SU-DHL-6 (cell line): ENCODE measurements around the gene PTPRJ.

Experiments
- H2AFZ ChIP-seq: fragments of 200-600 bp; sonication (generic); 2 replicates; pipeline ENCODE4 v1.6.1; 2014; ENCODE audit warnings: low read depth, mild to moderate bottlenecking, moderate library complexity, mixed read lengths, antibody characterized with exemption, low read length; ENCODE audit not compliant: severe bottlenecking
- H3F3A ChIP-seq: fragments of 200-600 bp; shearing (Covaris generic); 2 replicates; pipeline ENCODE4 v1.6.0; 2016; ENCODE audit warnings: antibody characterized with exemption, mild to moderate bottlenecking; ENCODE audit not compliant: insufficient read depth
- H3K27ac ChIP-seq: fragments of 200-600 bp; sonication (generic); 2 replicates; pipeline ENCODE4 v1.5.1; 2016; ENCODE audit warnings: low read depth, mild to moderate bottlenecking, low read length, moderate library complexity, mixed read lengths
- H3K27me3 ChIP-seq: fragments of 200-600 bp; sonication (generic), shearing (Covaris generic); 2 replicates; pipeline ENCODE4 v1.6.0; 2014; ENCODE audit warnings: mild to moderate bottlenecking, low read length
- H3K36me3 ChIP-seq: fragments of 200-600 bp; sonication (generic); 2 replicates; pipeline ENCODE4 v1.6.1; 2014; ENCODE audit warnings: mild to moderate bottlenecking, low read length, mixed read lengths
- H3K4me2 ChIP-seq: fragments of 300-600, 200-600 bp; shearing (Covaris generic), sonication (generic); 2 replicates; pipeline ENCODE4 v1.6.0; 2014; ENCODE audit warnings: low read length, low read depth, mild to moderate bottlenecking; ENCODE audit not compliant: poor library complexity, severe bottlenecking
- H3K4me3 ChIP-seq: fragments of 200-600 bp; sonication (generic); 2 replicates; pipeline ENCODE4 v1.5.1; 2014; ENCODE audit warnings: antibody characterized with exemption, low read length, mild to moderate bottlenecking, mixed read lengths; ENCODE audit not compliant: insufficient read depth, poor library complexity, severe bottlenecking
- H3K79me2 ChIP-seq: fragments of 200-600 bp; sonication (generic); 2 replicates; pipeline ENCODE4 v1.6.1; 2014; ENCODE audit warnings: mild to moderate bottlenecking, low read length, moderate library complexity; ENCODE audit not compliant: insufficient read depth
- H3K9ac ChIP-seq: fragments of 200-600 bp; sonication (generic); 2 replicates; pipeline ENCODE4 v1.7.0; 2014; ENCODE audit warnings: mild to moderate bottlenecking, low read length
- H3K9me2 ChIP-seq: fragments of 200-600 bp; sonication (generic); replicated peaks from 2 replicates; pipeline ENCODE4 v1.6.1; 2014; ENCODE audit warnings: low read length; ENCODE audit not compliant: insufficient read depth
- H3K9me3 ChIP-seq: fragments of 200-600 bp; sonication (generic); 2 replicates; pipeline ENCODE4 v1.6.1; 2014; ENCODE audit warnings: low read length, mixed read lengths; ENCODE audit not compliant: insufficient read depth
- H4K20me1 ChIP-seq: fragments of 200-600 bp; sonication (generic); 2 replicates; pipeline ENCODE4 v1.6.1; 2014; ENCODE audit warnings: low read depth, mild to moderate bottlenecking, antibody characterized with exemption, low read length, moderate library complexity, mixed read lengths
- EZH2phosphoT487 ChIP-seq: fragments of 200-600 bp; sonication (generic), shearing (Covaris generic); conservative IDR thresholded peaks from 2 replicates; pipeline ENCODE4 v1.6.1; 2018; ENCODE audit warnings: mild to moderate bottlenecking, antibody characterized with exemption, low read length, moderate library complexity, mixed read lengths
- TF ChIP-seq, protein P1 (sequence below): fragments of 200-600 bp; sonication (generic); IDR thresholded peaks from one replicate; pipeline ENCODE4 v1.5.1; 2017; ENCODE audit warnings: antibody characterized with exemption, mild to moderate bottlenecking, low read length, moderate library complexity; ENCODE audit not compliant: insufficient read depth, poor library complexity, severe bottlenecking

The PTPRJ gene

DNA sequence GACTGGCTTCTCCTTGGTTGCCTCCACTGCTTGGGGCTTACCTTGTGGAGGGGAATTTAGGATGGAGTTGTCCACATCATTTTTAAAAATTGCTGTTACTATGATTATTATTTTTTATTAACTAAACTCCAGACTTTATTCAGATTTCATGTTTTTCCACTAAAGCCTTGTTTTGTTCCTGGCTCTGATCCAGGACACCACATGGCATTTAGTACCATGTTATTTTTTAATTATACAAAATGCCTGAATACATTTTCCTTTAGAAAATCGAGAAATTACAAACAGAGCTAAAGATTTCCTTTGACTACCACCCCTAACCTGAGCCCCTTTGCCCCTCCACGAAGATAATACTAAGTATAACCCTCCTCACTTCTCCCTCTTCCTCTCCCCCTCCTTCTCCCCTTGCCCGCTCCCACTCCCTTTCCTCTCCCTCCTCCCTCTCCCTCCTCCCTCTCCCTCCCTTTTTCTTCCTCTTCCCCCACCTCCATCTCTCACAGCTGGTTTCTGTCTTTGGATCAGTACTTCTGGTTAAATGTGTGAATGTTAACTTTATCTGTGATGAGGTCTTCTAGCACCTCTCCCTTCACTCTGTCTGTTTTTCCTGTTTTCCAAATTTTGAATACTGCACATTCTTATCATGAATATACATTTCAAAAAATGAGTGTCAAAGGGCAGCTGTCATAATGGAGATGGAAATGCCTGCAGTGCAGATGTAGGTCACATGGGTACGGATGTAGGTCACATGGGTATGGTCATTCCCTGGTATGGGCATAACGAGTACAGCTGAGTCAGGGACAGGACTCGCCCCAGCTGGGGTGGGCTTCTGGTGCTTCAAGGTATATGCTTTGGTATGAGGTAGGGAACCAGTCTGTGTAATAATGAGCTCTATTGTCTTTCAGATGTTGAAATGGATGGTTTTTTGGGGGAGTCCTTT lies 181.9 kb downstream of the PTPRJ start:
- no peak overlapping the region for H3K4me2 ChIP-seq
- H3K9me3 ChIP-seq: no peaks in the 10 kb centered on the region
- H3K79me2 ChIP-seq: no peaks in the 10 kb centered on the region
- H3K36me3 ChIP-seq: no peaks in the 10 kb centered on the region
- no peaks in the 10 kb centered on the region for H3K27me3 ChIP-seq
- TF ChIP-seq, protein P1, sequence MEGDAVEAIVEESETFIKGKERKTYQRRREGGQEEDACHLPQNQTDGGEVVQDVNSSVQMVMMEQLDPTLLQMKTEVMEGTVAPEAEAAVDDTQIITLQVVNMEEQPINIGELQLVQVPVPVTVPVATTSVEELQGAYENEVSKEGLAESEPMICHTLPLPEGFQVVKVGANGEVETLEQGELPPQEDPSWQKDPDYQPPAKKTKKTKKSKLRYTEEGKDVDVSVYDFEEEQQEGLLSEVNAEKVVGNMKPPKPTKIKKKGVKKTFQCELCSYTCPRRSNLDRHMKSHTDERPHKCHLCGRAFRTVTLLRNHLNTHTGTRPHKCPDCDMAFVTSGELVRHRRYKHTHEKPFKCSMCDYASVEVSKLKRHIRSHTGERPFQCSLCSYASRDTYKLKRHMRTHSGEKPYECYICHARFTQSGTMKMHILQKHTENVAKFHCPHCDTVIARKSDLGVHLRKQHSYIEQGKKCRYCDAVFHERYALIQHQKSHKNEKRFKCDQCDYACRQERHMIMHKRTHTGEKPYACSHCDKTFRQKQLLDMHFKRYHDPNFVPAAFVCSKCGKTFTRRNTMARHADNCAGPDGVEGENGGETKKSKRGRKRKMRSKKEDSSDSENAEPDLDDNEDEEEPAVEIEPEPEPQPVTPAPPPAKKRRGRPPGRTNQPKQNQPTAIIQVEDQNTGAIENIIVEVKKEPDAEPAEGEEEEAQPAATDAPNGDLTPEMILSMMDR: no peak
- no peak for TF ChIP-seq EZH2phosphoT487
- H4K20me1 ChIP-seq: no peaks in the 10 kb centered on the region
- no peaks in the 10 kb centered on the region for H3K9me2 ChIP-seq
- H3K9ac ChIP-seq: no peak overlapping the region
- H3F3A ChIP-seq: no peaks in the 10 kb centered on the region
- H3K27ac ChIP-seq: no peak overlapping the region
- H3K4me3 ChIP-seq: no peak overlapping the region
- H2AFZ ChIP-seq: no peak overlapping the region

DNA sequence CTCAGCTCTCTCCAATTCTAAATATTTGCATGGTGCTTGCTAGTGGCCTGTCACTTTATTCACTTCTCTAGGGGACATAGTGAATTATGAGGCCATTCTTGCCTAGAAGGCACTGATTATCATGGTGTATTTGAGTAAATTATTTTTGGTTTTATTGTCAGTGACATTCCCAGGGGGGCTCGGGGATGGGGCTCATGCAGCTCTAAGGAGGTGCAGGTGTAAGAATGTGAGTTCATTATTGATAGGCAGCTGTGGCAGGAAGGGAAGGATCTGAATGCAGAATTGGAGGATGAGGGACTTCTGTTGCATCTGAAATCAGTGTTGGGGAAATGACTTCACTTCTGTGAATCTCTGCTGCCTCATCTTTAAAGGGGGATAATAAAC lies 182.5 kb downstream of the PTPRJ start:
- Histone ChIP-seq H3K9me3 (no peaks in the 10 kb centered on the region), H3K36me3 (no peaks in the 10 kb centered on the region), H3K27me3 (no peaks in the 10 kb centered on the region), H3K4me2 (no peak overlapping the region), H3K27ac (no peak overlapping the region), H3K9ac (no peak overlapping the region), H3K79me2 (no peaks in the 10 kb centered on the region), H3K4me3 (no peak overlapping the region), H2AFZ (no peak overlapping the region), H3F3A (no peaks in the 10 kb centered on the region), H4K20me1 (no peaks in the 10 kb centered on the region), H3K9me2 (no peaks in the 10 kb centered on the region)
- no peak for TF ChIP-seq EZH2phosphoT487
- TF ChIP-seq, protein P1: no peak

DNA sequence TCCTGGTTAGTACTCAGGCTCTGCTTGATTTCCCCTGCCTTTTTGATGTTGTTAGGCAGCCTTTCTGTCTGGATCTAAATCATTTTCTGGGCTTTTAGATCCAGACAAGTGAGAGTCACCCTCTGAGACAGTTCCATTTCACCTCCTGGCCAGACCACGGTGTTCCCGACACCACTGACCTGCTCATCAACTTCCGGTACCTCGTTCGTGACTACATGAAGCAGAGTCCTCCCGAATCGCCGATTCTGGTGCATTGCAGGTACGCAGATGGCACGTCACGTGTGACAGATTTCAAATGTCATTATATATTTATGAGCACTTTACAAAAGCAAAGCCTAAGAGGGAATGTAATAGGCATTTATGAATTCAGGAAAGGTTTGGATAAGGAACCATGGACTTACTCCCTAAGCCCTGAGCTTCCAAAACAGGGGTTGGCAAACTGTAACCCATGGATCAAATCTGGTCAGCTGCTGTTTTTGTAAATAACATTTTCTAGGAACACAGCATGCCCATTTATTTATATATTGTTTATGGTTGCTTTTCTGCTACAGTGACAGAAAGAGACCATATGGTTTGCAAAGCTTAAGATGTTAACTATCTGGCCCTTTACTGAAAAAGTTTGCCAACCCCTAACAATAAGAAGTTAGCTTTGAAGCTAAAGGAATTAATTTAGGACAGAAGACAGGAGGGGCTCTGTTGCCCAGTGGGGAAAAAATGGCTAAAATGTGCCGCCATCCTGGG lies 183.2 kb downstream of the PTPRJ start:
- TF ChIP-seq EZH2phosphoT487: no peak
- TF ChIP-seq, protein P1: no peak
- H3K4me3 ChIP-seq: no peak overlapping the region
- H3K27ac ChIP-seq: no peak overlapping the region
- no peak overlapping the region for H3K9ac ChIP-seq
- no peak overlapping the region for H3K4me2 ChIP-seq
- H3K9me2 ChIP-seq: no peaks in the 10 kb centered on the region
- H3F3A ChIP-seq: no peaks in the 10 kb centered on the region
- no peaks in the 10 kb centered on the region for H3K27me3 ChIP-seq
- H2AFZ ChIP-seq: no peak overlapping the region
- H3K36me3 ChIP-seq: no peaks in the 10 kb centered on the region
- H4K20me1 ChIP-seq: no peaks in the 10 kb centered on the region
- no peaks in the 10 kb centered on the region for H3K9me3 ChIP-seq
- no peaks in the 10 kb centered on the region for H3K79me2 ChIP-seq
